ENCODE results near the gene ESRRG.

Gene ESRRG

GRCh38 chr1:216621536-216621935 lies 101.7 kb downstream of the ESRRG start:
- no peak for TF ChIP-seq CTCF (IDR thresholded peaks at IDR 0.05; ENCODE audit: low read depth, low read length, missing control alignments)
- H3K4me3 ChIP-seq (replicated peaks; ENCODE audit: low read depth, low read length) = no peak overlapping the region
- no peak for DNase-seq (ENCODE audit: extremely low read depth, low read depth)

DNA sequence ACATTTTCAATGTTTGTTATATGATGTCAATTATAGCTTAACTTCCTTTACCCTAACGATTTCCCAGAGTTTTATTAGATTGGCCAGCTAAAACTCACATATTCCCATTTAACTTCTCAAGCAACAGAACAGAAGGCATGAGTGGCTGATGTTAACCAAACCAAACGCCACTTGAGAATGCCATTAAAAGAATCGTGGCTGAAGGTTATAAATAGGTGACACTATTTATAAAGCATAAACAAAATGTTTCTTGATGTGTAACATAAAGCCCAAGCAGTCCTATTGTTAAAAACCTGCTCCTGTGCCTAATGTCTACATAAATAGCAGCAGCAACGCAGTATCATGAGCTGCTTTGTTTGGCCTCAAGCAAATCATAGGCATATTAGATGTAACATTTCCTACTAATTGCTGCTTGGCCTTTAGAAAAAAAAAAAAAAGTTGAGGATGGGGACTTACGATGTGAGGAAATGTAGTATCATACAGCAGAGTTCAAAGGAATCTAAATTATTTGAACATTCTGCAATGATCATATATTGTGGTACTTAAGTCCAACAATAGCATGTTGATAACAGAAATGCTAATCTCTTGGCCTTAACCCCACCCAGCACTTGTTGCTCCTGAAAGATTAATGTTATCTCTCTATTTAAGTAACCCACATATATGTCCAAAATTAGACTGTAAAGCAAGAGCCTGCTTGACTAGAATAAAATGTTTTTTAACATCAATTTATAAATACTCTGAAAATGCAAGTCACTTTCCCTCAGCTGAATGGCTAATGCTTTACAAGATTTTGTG lies 106.0 kb downstream of the ESRRG start:
- DNase-seq (ENCODE audit: extremely low read depth, low read depth) = no peak
- no peak overlapping the region for H3K4me3 ChIP-seq (replicated peaks; ENCODE audit: low read depth, low read length)
- TF ChIP-seq CTCF (IDR thresholded peaks at IDR 0.05; ENCODE audit: low read depth, low read length, missing control alignments) = no peak

DNA sequence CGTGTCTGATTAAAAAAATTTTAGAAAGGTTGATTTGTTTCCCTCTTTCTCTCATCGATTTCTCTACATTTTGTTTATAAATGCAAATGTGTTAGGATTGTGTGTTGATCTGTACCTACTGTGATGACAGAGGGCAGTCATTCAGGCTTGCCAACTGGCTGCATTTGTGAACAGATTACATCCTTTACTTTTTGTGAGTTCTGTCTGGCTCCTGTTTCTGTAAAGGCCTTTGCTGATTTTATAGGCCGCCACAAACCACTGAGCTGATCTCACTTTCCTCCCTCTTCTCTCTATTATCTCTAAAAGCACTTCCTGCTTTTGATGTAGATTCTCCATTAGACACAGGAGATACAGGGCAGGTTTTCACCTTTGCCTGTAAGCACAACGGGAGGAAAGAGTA lies 106.8 kb downstream of the ESRRG start:
- no peak for DNase-seq (ENCODE audit: extremely low read depth, low read depth)
- no peak for TF ChIP-seq CTCF (IDR thresholded peaks at IDR 0.05; ENCODE audit: low read depth, low read length, missing control alignments)
- no peak overlapping the region for H3K4me3 ChIP-seq (replicated peaks; ENCODE audit: low read depth, low read length)

- no peak for DNase-seq (ENCODE audit: extremely low read depth, low read depth)
- no peak for TF ChIP-seq CTCF (IDR thresholded peaks at IDR 0.05; ENCODE audit: low read depth, low read length, missing control alignments)
- H3K4me3 ChIP-seq (replicated peaks; ENCODE audit: low read depth, low read length) = no peak overlapping the region
Measured at GRCh38 chr1:216614011-216614934, 109.0 kb downstream of the ESRRG start.

GRCh38 chr1:216612291-216612690 lies 110.9 kb downstream of the ESRRG start:
- TF ChIP-seq CTCF (IDR thresholded peaks at IDR 0.05; ENCODE audit: low read depth, low read length, missing control alignments) = no peak
- no peak overlapping the region for H3K4me3 ChIP-seq (replicated peaks; ENCODE audit: low read depth, low read length)
- DNase-seq (ENCODE audit: extremely low read depth, low read depth) = no peak

DNA sequence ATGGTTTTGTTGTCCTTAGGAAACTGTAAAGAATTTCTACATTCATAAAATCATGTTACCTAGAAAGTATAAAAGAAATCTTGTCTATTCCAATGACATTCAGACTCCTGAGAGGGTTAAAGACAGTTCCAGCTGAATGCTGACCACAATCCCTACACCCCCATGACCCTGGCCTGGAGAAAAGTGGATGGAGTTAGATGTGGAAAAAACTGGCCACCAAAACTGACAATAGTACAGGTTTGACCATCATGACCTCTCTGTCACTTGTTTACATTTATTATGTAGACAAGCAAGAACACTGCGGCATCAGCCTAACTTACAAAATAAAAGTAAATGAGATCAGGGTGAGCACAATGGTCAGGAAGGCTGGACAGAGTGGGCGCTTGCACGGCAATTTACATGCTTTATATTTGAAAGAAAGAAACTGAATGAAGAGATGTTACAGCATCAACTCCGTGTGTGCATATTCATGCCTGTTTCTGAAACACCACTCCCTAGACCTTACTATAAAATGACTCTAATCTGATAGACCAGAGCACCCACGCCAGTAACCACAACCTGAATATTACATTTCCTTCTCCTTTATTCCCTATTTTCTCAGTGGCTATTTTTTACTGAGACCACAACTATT lies 116.0 kb downstream of the ESRRG start:
- H3K4me3 ChIP-seq (replicated peaks; ENCODE audit: low read depth, low read length) = no peak overlapping the region
- no peak for TF ChIP-seq CTCF (IDR thresholded peaks at IDR 0.05; ENCODE audit: low read depth, low read length, missing control alignments)
- DNase-seq (ENCODE audit: extremely low read depth, low read depth) = no peak
